Left lung (tissue), 10 donors: ENCODE results near the gene KIAA1191. TPM values are rescaled to one million over a fixed set of nuclear protein-coding genes. Genes with fewer than 3 reads are reported as not detected.
A peak's percentile ranks its signal among the peaks of the same experiment; 100 is the strongest.
"Not testable (repeated sequence)": the region's sequence is repeated elsewhere in the genome, so short reads cannot be mapped to it uniquely, and the experiment has no call there.

ENCODE experiments used
- ATAC-seq: fragments of 200-7000 bp; cut with Tn5 transposase; one replicate; pipeline ENCODE4 v1.9.1; 2020; ENCODE audit warnings: moderate library complexity
- DNase-seq, 4 donors: peaks; one replicate each; pipeline ENCODE4 v3.0.0-alpha.2; 2013 to 2020
- H3K27ac ChIP-seq, 2 donors: fragments of 200-600 bp; sonication (generic) in 1 of 2; one replicate each; pipeline versions ENCODE4 v1.5.0 to v1.8.0; 2020 to 2021
- H3K27me3 ChIP-seq, 2 donors: fragments of 200-600 bp; sonication (generic) in 1 of 2; one replicate each; pipeline versions ENCODE4 v1.5.0 to v1.8.0; 2020 to 2021
- H3K36me3 ChIP-seq, 2 donors: fragments of 200-600 bp; sonication (generic) in 1 of 2; one replicate each; pipeline versions ENCODE4 v1.5.0 to v1.8.0; 2020 to 2021
- H3K4me1 ChIP-seq, 2 donors: fragments of 200-600 bp; one replicate each; pipeline ENCODE4 v1.8.0; 2021
- H3K4me3 ChIP-seq, 2 donors: fragments of 200-600 bp; sonication (generic) in 1 of 2; one replicate each; pipeline versions ENCODE4 v1.5.0 to v1.8.0; 2020 to 2021; ENCODE audit warnings: mild to moderate bottlenecking in 1 of 2
- H3K9me3 ChIP-seq, 2 donors: fragments of 200-600 bp; sonication (generic) in 1 of 2; one replicate each; pipeline versions ENCODE4 v1.5.0 to v1.8.0; 2020 to 2021
- intact Hi-C, 2 donors: fragments of 100-400 bp; cut with DNase I; formaldehyde crosslinking; loops; one replicate each; pipeline versions ENCODE4 v1.11.2 to v1.14.2; 2022
- microRNA-seq, 2 donors: library from miRNA; unstranded; fragments of <30 nt; microRNA quantifications; one replicate each; pipeline ENCODE4, GENCODE V29; 2019
- polyA plus RNA-seq, 6 donors: library from polyadenylated mRNA; unstranded; fragments of 120-200 nt; gene quantifications; one replicate each; pipeline ENCODE4 v1.2.1, GENCODE V29; 2013; ENCODE audit not compliant: insufficient read length in 6 of 6
- total RNA-seq, 2 donors: library from RNA; stranded (reverse); fragmentation: NEBNext Ultra II Directional; extraction: Animal tissue kit (Norgen Biotek cat#: 25700); gene quantifications; one replicate each; pipeline ENCODE4 v1.2.1, GENCODE V29; 2021
- TF ChIP-seq, protein P1 (sequence below), 2 donors: fragments of 200-600 bp; sonication (generic) in 1 of 2; IDR thresholded peaks; one replicate each; pipeline versions ENCODE4 v1.5.0 to v1.8.0; 2021; ENCODE audit warnings: antibody characterized with exemption in 2 of 2
- donor health status: DM: no; HTN: yes; CAD: no.
- donor health status: DM: no; HTN: no; CAD: no.

KIAA1191 gene
- total and polyA plus RNA-seq, 8 donors: 74.5 to 165 (median 157) TPM

DNA sequence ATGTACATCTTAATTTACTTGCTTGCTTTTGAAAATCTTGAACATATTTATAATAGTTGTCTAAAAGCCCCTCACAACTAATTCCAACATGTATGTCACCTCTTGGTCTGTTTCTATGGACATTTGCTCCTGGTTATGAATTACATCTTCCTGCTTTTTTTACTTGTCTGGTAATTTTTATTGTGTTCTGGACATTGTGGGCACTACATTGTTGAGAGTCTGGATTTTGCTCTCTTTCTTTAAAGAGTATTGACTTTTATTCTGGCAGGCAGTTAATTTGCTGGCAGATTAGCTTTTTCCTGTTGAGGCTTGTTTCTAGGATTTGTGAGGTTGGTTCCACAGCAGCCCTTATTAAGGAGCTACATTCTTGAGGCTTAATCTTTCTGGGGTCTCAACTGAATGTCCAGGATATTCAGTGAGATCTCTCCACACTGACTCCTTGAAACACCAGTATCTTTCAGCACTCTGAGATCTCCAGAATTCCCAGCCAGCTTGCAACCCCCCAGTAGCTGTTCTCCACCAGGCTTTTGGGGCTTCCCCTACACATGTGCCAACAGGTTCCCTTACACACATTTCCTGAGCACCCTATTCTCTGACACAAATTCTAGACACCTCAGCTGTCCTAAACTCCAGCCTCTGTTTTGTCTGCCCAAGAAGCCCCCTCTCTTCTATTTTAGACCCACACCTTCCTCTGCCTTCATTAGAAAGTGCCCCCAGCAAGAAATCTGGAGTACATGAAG, 27.4 kb downstream of the KIAA1191 start:
- Histone ChIP-seq H3K4me3 (no peak overlapping the region), H3K27ac (no peak overlapping the region), H3K4me1 (no peaks in the 10 kb centered on the region), H3K36me3 (peaks cover 0 to 29% of the 10 kb centered on the region in 2 donors), H3K9me3 (peaks cover 0 to 5% of the 10 kb centered on the region in 2 donors), H3K27me3 (no peaks in the 10 kb centered on the region)
- TF ChIP-seq, protein P1, sequence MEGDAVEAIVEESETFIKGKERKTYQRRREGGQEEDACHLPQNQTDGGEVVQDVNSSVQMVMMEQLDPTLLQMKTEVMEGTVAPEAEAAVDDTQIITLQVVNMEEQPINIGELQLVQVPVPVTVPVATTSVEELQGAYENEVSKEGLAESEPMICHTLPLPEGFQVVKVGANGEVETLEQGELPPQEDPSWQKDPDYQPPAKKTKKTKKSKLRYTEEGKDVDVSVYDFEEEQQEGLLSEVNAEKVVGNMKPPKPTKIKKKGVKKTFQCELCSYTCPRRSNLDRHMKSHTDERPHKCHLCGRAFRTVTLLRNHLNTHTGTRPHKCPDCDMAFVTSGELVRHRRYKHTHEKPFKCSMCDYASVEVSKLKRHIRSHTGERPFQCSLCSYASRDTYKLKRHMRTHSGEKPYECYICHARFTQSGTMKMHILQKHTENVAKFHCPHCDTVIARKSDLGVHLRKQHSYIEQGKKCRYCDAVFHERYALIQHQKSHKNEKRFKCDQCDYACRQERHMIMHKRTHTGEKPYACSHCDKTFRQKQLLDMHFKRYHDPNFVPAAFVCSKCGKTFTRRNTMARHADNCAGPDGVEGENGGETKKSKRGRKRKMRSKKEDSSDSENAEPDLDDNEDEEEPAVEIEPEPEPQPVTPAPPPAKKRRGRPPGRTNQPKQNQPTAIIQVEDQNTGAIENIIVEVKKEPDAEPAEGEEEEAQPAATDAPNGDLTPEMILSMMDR (IDR thresholded peaks at IDR 0.05): no peak
- ATAC-seq (no peak), DNase-seq (no peak)
- intact Hi-C loops: no loop called here

DNA sequence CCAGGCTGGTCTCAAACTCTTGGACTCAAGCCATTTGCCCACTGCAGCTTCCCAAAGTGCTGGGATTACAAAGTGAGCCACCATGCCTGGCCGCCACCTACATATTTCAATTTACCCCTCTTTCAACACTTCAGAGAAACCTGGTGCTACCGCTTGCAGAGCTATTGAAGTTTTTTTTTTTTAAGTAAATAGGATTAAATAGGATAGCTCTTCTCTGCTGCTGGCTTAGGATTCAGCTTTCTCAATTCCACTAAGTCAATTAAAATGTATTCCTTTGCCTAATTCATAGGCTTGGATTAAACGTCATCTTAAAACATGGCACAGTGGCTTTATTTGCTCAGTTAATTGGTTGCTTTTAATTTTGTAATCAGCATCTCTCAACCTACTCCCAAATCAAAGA, 41.0 kb downstream of the KIAA1191 start:
- Histone ChIP-seq H3K9me3 (no peaks in the 10 kb centered on the region), H3K36me3 (peaks cover 0 to 42% of the 10 kb centered on the region in 2 donors), H3K4me3 (no peak overlapping the region), H3K27ac (no peak overlapping the region), H3K4me1 (no peaks in the 10 kb centered on the region), H3K27me3 (no peaks in the 10 kb centered on the region)
- intact Hi-C loops: no loop called here
- ATAC-seq: no peak
- DNase-seq: no peak
- TF ChIP-seq, protein P1 (IDR thresholded peaks at IDR 0.05): no peak

DNA sequence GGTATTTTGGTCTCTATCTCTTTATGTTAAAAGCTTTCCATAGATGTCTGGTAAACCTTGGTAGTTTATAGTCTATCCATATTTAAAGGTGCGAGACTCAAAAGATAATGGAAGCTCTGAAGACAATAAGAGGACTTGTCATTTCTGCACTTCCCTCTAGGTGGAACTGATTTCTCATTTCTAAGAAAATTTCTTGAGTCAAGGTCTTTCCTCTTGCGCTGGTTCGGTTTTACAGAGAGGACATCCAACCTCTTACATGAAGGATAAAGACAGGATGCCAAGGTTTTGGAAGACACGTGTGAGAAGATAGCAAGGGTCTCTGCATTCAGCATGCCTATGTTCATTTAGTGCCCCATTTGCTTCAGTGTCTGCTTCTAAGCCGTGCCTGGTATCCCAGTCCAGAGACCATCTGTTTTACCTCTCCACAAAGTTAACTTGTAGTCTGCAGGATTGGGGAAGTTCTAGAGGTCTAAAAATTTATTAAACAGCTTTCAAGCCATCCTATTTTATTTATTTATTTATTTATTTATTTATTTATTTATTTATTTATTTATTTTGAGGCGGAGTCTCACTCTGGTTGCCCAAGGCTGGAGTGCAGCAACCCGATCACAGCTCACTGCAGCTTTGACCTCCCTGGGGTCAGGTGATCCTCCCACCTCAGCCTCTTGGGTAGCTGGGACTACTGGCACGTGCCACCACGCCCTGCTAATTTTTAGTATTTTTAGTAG, 41.6 kb downstream of the KIAA1191 start:
- no peak for ATAC-seq
- no peak overlapping the region for H3K27ac ChIP-seq
- no peaks in the 10 kb centered on the region for H3K4me1 ChIP-seq
- no peaks in the 10 kb centered on the region for H3K27me3 ChIP-seq
- TF ChIP-seq, protein P1 (IDR thresholded peaks at IDR 0.05): no peak
- no peak overlapping the region for H3K4me3 ChIP-seq
- peaks cover 0 to 41% of the 10 kb centered on the region in 2 donors for H3K36me3 ChIP-seq
- H3K9me3 ChIP-seq: no peaks in the 10 kb centered on the region
- DNase-seq: no peak
- intact Hi-C loops: no loop called here

DNA sequence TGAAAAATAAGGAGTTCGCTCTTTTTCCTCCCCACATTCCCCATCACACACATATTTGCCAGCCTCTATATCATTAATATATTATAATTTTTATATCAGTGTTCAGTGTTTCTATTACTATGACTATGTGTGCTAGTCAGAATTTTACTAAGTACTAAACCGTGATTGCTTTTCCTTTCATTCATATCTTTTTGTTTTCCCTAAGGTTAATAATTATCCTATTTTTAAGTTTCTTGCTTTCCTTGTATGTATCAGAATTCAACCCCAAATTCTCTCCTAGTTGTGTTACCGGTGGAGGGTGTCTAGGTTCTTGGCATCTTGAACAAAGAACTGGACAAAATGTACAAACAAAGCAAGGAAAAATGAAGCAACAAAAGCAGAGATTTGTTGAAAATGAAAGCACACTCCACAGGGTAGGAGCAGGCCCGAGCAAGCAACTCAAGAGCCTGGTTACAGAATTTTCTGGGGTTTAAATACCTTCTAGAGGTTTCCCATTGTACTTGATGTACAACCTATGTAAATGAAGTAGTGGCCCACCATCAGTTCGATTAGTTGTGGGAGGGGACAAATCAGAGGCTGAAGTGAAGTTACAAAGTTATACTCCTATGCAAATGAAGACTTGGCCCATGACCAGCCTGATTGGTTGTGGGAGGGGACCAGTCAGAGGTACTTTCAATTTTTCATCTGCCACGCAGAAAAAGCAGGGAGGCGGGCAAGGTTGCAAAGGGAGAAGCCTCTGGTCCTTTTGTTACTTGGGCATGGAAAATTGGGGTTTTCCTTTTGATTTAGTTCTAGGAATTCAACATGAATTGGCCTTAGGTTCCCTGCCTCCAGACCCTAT, 43.8 kb downstream of the KIAA1191 start:
- H3K27ac ChIP-seq: no peak overlapping the region
- peak; percentile 44 for ATAC-seq

DNA sequence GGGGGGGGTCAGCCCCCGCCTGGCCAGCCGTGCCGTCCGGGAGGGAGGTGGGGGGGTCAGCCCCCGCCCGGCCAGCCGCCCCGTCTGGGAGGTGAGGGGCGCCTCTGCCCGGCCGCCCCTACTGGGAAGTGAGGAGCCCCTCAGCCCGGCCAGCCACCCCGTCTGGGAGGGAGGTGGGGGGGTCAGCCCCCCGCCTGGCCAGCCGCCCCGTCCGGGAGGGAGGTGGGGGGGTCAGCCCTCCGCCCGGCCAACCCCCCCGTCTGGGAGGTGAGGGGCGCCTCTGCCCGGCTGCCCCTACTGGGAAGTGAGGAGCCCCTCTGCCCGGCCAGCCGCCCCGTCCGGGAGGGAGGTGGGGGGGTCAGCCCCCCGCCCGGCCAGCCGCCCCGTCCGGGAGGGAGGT, 56.2 kb downstream of the KIAA1191 start:
- H3K27ac ChIP-seq, DNase-seq, H3K4me3 ChIP-seq, intact Hi-C loops, H3K4me1 ChIP-seq, H3K27me3 ChIP-seq, ATAC-seq, H3K9me3 ChIP-seq: not testable (repeated sequence)
- H3K36me3 ChIP-seq: peaks cover 0 to 36% of the 10 kb centered on the region in 2 donors

More for the DNA sequence above, 43.8 kb downstream of the KIAA1191 start:
- Histone ChIP-seq H3K36me3 (peaks cover 0 to 36% of the 10 kb centered on the region in 2 donors), H3K4me1 (no peaks in the 10 kb centered on the region), H3K4me3 (no peak overlapping the region), H3K27me3 (no peaks in the 10 kb centered on the region), H3K9me3 (no peaks in the 10 kb centered on the region)
- intact Hi-C loops: no loop called here
- TF ChIP-seq, protein P1 (IDR thresholded peaks at IDR 0.05): no peak
- no peak for DNase-seq

Small RNAs within 50 kb of the gene (microRNA-seq; reads per million reads assigned to microRNA genes)
- 2.2 to 4.4 reads per million in 2 donors for gene MIR1271

Other genes starting within 250 kb of the KIAA1191 start
- gene SIMC1, start 123.3 kb downstream of the KIAA1191 start, total RNA-seq: 10 to 100 TPM; 13.4 to 14.7 TPM
- 10 to 100 TPM; 24.9 to 31.3 (median 28.1) TPM for gene SIMC1, start 123.3 kb downstream of the KIAA1191 start, polyA plus RNA-seq
- 1 to 10 TPM; 6.0 to 8.2 TPM for gene ARL10, start 3.7 kb upstream of the KIAA1191 start, total RNA-seq
- 10 to 100 TPM; 16.5 to 20.1 (median 18.6) TPM for gene ARL10, start 3.7 kb upstream of the KIAA1191 start, polyA plus RNA-seq
- gene NOP16, start 26.8 kb upstream of the KIAA1191 start, total RNA-seq: 10 to 100 TPM; 14.9 to 24.0 TPM
- gene NOP16, start 26.8 kb upstream of the KIAA1191 start, polyA plus RNA-seq: 10 to 100 TPM; 25.7 to 34.8 (median 31.4) TPM
- 100 to 1,000 TPM in 1 of 2 donors, 10 to 100 TPM in 1; 83.3 to 109 TPM for gene HIGD2A, start 27.0 kb upstream of the KIAA1191 start, total RNA-seq
- 100 to 1,000 TPM in 2 of 6 donors, 10 to 100 TPM in 4; 77.7 to 110 (median 88.8) TPM for gene HIGD2A, start 27.0 kb upstream of the KIAA1191 start, polyA plus RNA-seq
- gene CLTB, start 54.8 kb upstream of the KIAA1191 start, total RNA-seq: 100 to 1,000 TPM in 1 of 2 donors, 10 to 100 TPM in 1; 92.1 to 128 TPM
- gene CLTB, start 54.8 kb upstream of the KIAA1191 start, polyA plus RNA-seq: 10 to 100 TPM; 41.0 to 58.2 (median 46.6) TPM
- gene FAF2, start 86.6 kb upstream of the KIAA1191 start, total RNA-seq: 10 to 100 TPM; 33.9 to 39.1 TPM
- gene FAF2, start 86.6 kb upstream of the KIAA1191 start, polyA plus RNA-seq: 10 to 100 TPM; 49.1 to 54.4 (median 51.9) TPM
- gene RNF44, start 175.6 kb upstream of the KIAA1191 start, total RNA-seq: 10 to 100 TPM; 37.6 to 42.2 TPM
- gene RNF44, start 175.6 kb upstream of the KIAA1191 start, polyA plus RNA-seq: 10 to 100 TPM; 37.9 to 61.7 (median 48.2) TPM
- under 1 TPM in 1 of 2 donors, not detected in 1; 0.26 TPM for gene CDHR2, start 187.6 kb upstream of the KIAA1191 start, total RNA-seq
- under 1 TPM; 0.18 to 0.92 (median 0.46) TPM for gene CDHR2, start 187.6 kb upstream of the KIAA1191 start, polyA plus RNA-seq
- gene GPRIN1, start 248.4 kb upstream of the KIAA1191 start, total RNA-seq: 1 to 10 TPM; 2.1 to 2.6 TPM
- gene GPRIN1, start 248.4 kb upstream of the KIAA1191 start, polyA plus RNA-seq: 1 to 10 TPM in 4 of 6 donors, under 1 TPM in 2; 0.70 to 1.4 (median 1.1) TPM